Skeletal muscle tissue (tissue), 4 donors: ENCODE results near the gene HTR3B. TPM values are rescaled to one million over a fixed set of nuclear protein-coding genes. Genes with fewer than 3 reads are reported as not detected.
"Not testable (repeated sequence)": the region's sequence is repeated elsewhere in the genome, so short reads cannot be mapped to it uniquely, and the experiment has no call there.

Experiments
- H3K27ac ChIP-seq: one replicate; pipeline ENCODE4 v1.7.0; 2013; ENCODE audit warnings: mild to moderate bottlenecking, low read depth, low read length, inconsistent platforms
- H3K27me3 ChIP-seq, 3 donors: one replicate each; pipeline ENCODE4 v1.7.0; 2013; ENCODE audit warnings: low read length in 3 of 3; ENCODE audit not compliant: control insufficient read depth in 3 of 3, insufficient read depth in 3 of 3
- H3K36me3 ChIP-seq, 3 donors: one replicate each; pipeline ENCODE4 v1.7.0; 2013; ENCODE audit warnings: low read length in 3 of 3; ENCODE audit not compliant: control insufficient read depth in 3 of 3, insufficient read depth in 3 of 3
- H3K4me1 ChIP-seq, 3 donors: one replicate each; pipeline ENCODE4 v1.7.0; 2013; ENCODE audit warnings: low read length in 3 of 3, mild to moderate bottlenecking in 3 of 3; ENCODE audit not compliant: control insufficient read depth in 3 of 3, insufficient read depth in 3 of 3
- H3K4me3 ChIP-seq, 3 donors: one replicate each; pipeline ENCODE4 v1.7.0; 2013; ENCODE audit warnings: low read length in 3 of 3
- H3K9ac ChIP-seq, 3 donors: one replicate each; pipeline ENCODE4 v1.7.0; 2013; ENCODE audit warnings: low read length in 3 of 3, mild to moderate bottlenecking in 3 of 3, moderate library complexity in 2 of 3, low read depth in 1 of 3
- H3K9me3 ChIP-seq, 3 donors: one replicate each; pipeline ENCODE4 v1.7.0; 2013; ENCODE audit warnings: low read length in 3 of 3; ENCODE audit not compliant: control insufficient read depth in 3 of 3
- total RNA-seq: library from RNA; depleted of rRNA; stranded (reverse); fragments of >200 nt; gene quantifications from one replicate; pipeline ENCODE4 v1.2.3, GENCODE V29; 2014
- donor health status: Osteomylitis.

Gene HTR3B
- total RNA-seq, 1 donor from 2014 or later = not detected

GRCh38 chr11:113873236-113873626 lies 31.4 kb upstream of the HTR3B start:
- Histone ChIP-seq H3K9ac (peak overlapping the region; percentile 72 to 96 (median 76)), H3K4me1 (peaks cover 18 to 57% (median 18%) of the 10 kb centered on the region in 3 donors), H3K36me3 (peaks cover 0 to 2% (median 0%) of the 10 kb centered on the region in 3 donors), H3K27me3 (no peaks in the 10 kb centered on the region), H3K4me3 (peak overlapping the region; percentile 7 to 50 (median 24)), H3K27ac (peak overlapping the region; percentile 87), H3K9me3 (no peaks in the 10 kb centered on the region)

- H3K27ac ChIP-seq = peak overlapping the region; percentile 87
Observed at GRCh38 chr11:113874096-113874495, 30.5 kb upstream of the HTR3B start.

GRCh38 chr11:113874581-113875233 lies 29.9 kb upstream of the HTR3B start:
- H3K9ac ChIP-seq = peak overlapping the region; percentile 92 to 96 (median 94)
- H3K36me3 ChIP-seq = no peaks in the 10 kb centered on the region
- H3K9me3 ChIP-seq = no peaks in the 10 kb centered on the region
- H3K4me3 ChIP-seq = peak overlapping the region; percentile 76 to 86 (median 84)
- no peaks in the 10 kb centered on the region for H3K27me3 ChIP-seq
- H3K4me1 ChIP-seq = peaks cover 18 to 52% (median 18%) of the 10 kb centered on the region in 3 donors
- peak overlapping the region; percentile 87 for H3K27ac ChIP-seq

More at GRCh38 chr11:113874096-113874495, 30.5 kb upstream of the HTR3B start:
- Histone ChIP-seq H3K27me3 (no peaks in the 10 kb centered on the region), H3K4me3 (peak overlapping the region; percentile 76 to 86 (median 84)), H3K9ac (peak overlapping the region; percentile 92 to 96 (median 94)), H3K4me1 (peaks cover 18 to 57% (median 18%) of the 10 kb centered on the region in 3 donors), H3K9me3 (no peaks in the 10 kb centered on the region), H3K36me3 (peaks cover 0 to 2% (median 0%) of the 10 kb centered on the region in 3 donors)

- H3K27ac ChIP-seq = peak within 1 kb of the TSS; percentile 95
- H3K36me3 ChIP-seq = no peaks in the 10 kb centered on the region
- H3K9ac ChIP-seq = peak within 1 kb of the TSS; percentile 94 to 98 (median 96)
- H3K9me3 ChIP-seq = no peaks in the 10 kb centered on the region
- H3K4me3 ChIP-seq = peak within 1 kb of the TSS; percentile 83 to 94 (median 86)
- H3K4me1 ChIP-seq = peaks cover 18 to 47% (median 18%) of the 10 kb centered on the region in 3 donors
- no peaks in the 10 kb centered on the region for H3K27me3 ChIP-seq
Observed at GRCh38 chr11:113875234-113876073, 29.1 kb upstream of the HTR3B start, which contains the start of gene USP28. USP28 (minus strand) TSS chr11:113875572; CDS start chr11:113875501, 71 bp downstream.

GRCh38 chr11:113876074-113876797 lies 28.4 kb upstream of the HTR3B start:
- Histone ChIP-seq H3K9ac (peak overlapping the region; percentile 94 to 98 (median 95)), H3K36me3 (no peaks in the 10 kb centered on the region), H3K4me3 (peak overlapping the region; percentile 71 to 94 (median 83)), H3K9me3 (no peaks in the 10 kb centered on the region), H3K27me3 (no peaks in the 10 kb centered on the region), H3K4me1 (peaks cover 14 to 39% (median 15%) of the 10 kb centered on the region in 3 donors), H3K27ac (peak overlapping the region; percentile 95)

- H3K4me1 ChIP-seq = peaks cover 11 to 31% (median 15%) of the 10 kb centered on the region in 3 donors
Observed at GRCh38 chr11:113876798-113877669, 27.6 kb upstream of the HTR3B start.

GRCh38 chr11:113877670-113878055 lies 26.9 kb upstream of the HTR3B start:
- Histone ChIP-seq H3K9me3 (no peaks in the 10 kb centered on the region), H3K9ac (no peak overlapping the region), H3K4me1 (peaks cover 9 to 26% (median 11%) of the 10 kb centered on the region in 3 donors), H3K27ac (no peak overlapping the region), H3K36me3 (no peaks in the 10 kb centered on the region), H3K4me3 (peak overlapping the region in 1 of 3 donors; percentile 20), H3K27me3 (no peaks in the 10 kb centered on the region)

More at GRCh38 chr11:113876798-113877669, 27.6 kb upstream of the HTR3B start:
- H3K9ac ChIP-seq = no peak overlapping the region
- no peaks in the 10 kb centered on the region for H3K27me3 ChIP-seq
- no peaks in the 10 kb centered on the region for H3K9me3 ChIP-seq
- no peaks in the 10 kb centered on the region for H3K36me3 ChIP-seq
- H3K4me3 ChIP-seq = peak overlapping the region in 1 of 3 donors; percentile 20
- peak overlapping the region; percentile 95 for H3K27ac ChIP-seq

- not testable (repeated sequence) for H3K9ac ChIP-seq, H3K27me3 ChIP-seq
- H3K4me1 ChIP-seq = peaks cover 6 to 16% (median 7%) of the 10 kb centered on the region in 3 donors
Observed at GRCh38 chr11:113879446-113879845, 25.1 kb upstream of the HTR3B start.

GRCh38 chr11:113880971-113881370 lies 23.6 kb upstream of the HTR3B start:
- Histone ChIP-seq H3K4me3 (no peak overlapping the region), H3K9ac (peak overlapping the region in 1 of 3 donors; percentile 21), H3K9me3 (no peaks in the 10 kb centered on the region), H3K4me1 (peaks cover 5 to 9% (median 6%) of the 10 kb centered on the region in 3 donors), H3K27ac (no peak overlapping the region), H3K27me3 (no peaks in the 10 kb centered on the region), H3K36me3 (no peaks in the 10 kb centered on the region)

More at GRCh38 chr11:113879446-113879845, 25.1 kb upstream of the HTR3B start:
- H3K4me3 ChIP-seq, H3K36me3 ChIP-seq, H3K9me3 ChIP-seq, H3K27ac ChIP-seq: not testable (repeated sequence)
